ENCODE measurements around the gene ANP32E.

The ANP32E gene

GRCh38 chr1:150182247-150182646, 53.7 kb downstream of the ANP32E start:
- no peak for DNase-seq (ENCODE audit: low spot score)
- TF ChIP-seq CTCF (IDR thresholded peaks at IDR 0.05; ENCODE audit: borderline replicate concordance, control extremely low read depth, extremely low read depth, insufficient read depth, missing control alignments) = no peak
- in situ Hi-C loops (cut with MboI; ENCODE audit: low sequenced_read_pairs, unreplicated experiment) = no loop called here

GRCh38 chr1:150180474-150180873, 55.4 kb downstream of the ANP32E start:
- TF ChIP-seq CTCF (IDR thresholded peaks at IDR 0.05; ENCODE audit: borderline replicate concordance, control extremely low read depth, extremely low read depth, insufficient read depth, missing control alignments) = no peak
- DNase-seq (ENCODE audit: low spot score) = no peak
- in situ Hi-C loops (cut with MboI; ENCODE audit: low sequenced_read_pairs, unreplicated experiment) = no loop called here

- no peak for DNase-seq (ENCODE audit: low spot score)
- TF ChIP-seq CTCF (IDR thresholded peaks at IDR 0.05; ENCODE audit: borderline replicate concordance, control extremely low read depth, extremely low read depth, insufficient read depth, missing control alignments) = no peak
- in situ Hi-C loops (cut with MboI; ENCODE audit: low sequenced_read_pairs, unreplicated experiment) = no loop called here
These were observed 56.0 kb downstream of the ANP32E start for GRCh38 chr1:150179867-150180266.

GRCh38 chr1:150178548-150178947, 57.4 kb downstream of the ANP32E start:
- in situ Hi-C loops (cut with MboI; ENCODE audit: low sequenced_read_pairs, unreplicated experiment) = no loop called here
- no peak for TF ChIP-seq CTCF (IDR thresholded peaks at IDR 0.05; ENCODE audit: borderline replicate concordance, control extremely low read depth, extremely low read depth, insufficient read depth, missing control alignments)
- no peak for DNase-seq (ENCODE audit: low spot score)

GRCh38 chr1:150176593-150176992, 59.3 kb downstream of the ANP32E start:
- in situ Hi-C loops (cut with MboI; ENCODE audit: low sequenced_read_pairs, unreplicated experiment) = no loop called here
- TF ChIP-seq CTCF (IDR thresholded peaks at IDR 0.05; ENCODE audit: borderline replicate concordance, control extremely low read depth, extremely low read depth, insufficient read depth, missing control alignments) = no peak
- no peak for DNase-seq (ENCODE audit: low spot score)

GRCh38 chr1:150173141-150173585, 62.7 kb downstream of the ANP32E start:
- in situ Hi-C loops (cut with MboI; ENCODE audit: low sequenced_read_pairs, unreplicated experiment) = loop anchor here (5.0 to 25.0 kb wide), 2 partner anchors 101 to 211 kb away; no protein-coding TSS in a partner anchor
- TF ChIP-seq CTCF (IDR thresholded peaks at IDR 0.05; ENCODE audit: borderline replicate concordance, control extremely low read depth, extremely low read depth, insufficient read depth, missing control alignments) = no peak

GRCh38 chr1:150171801-150172200, 64.1 kb downstream of the ANP32E start:
- TF ChIP-seq CTCF (IDR thresholded peaks at IDR 0.05; ENCODE audit: borderline replicate concordance, control extremely low read depth, extremely low read depth, insufficient read depth, missing control alignments) = no peak
- in situ Hi-C loops (cut with MboI; ENCODE audit: low sequenced_read_pairs, unreplicated experiment) = loop anchor here (5.0 to 25.0 kb wide), 2 partner anchors 100 to 210 kb away; no protein-coding TSS in a partner anchor
- no peak for DNase-seq (ENCODE audit: low spot score)

More at GRCh38 chr1:150173141-150173585, 62.7 kb downstream of the ANP32E start:
- DNase-seq (ENCODE audit: low spot score) = no peak

All from GM13976 (cell line).